A204.1 (cell line): ENCODE measurements around the gene BARX1.

Experiments used
- FAIRE-seq: peaks from 2 replicates; lab custom pipeline; 2012; peaks lifted over from hg19 to GRCh38; lab: Jason Lieb, UNC

Gene BARX1

GRCh38 chr9:93917121-93917853 is 37.9 kb downstream of the BARX1 start:
- no peak for FAIRE-seq

- no peak for FAIRE-seq
Observed at GRCh38 chr9:93916358-93916757, 38.8 kb downstream of the BARX1 start.

- FAIRE-seq, result no peak
Observed at GRCh38 chr9:93911801-93912554, 43.2 kb downstream of the BARX1 start.

GRCh38 chr9:93911136-93911745 is 43.9 kb downstream of the BARX1 start:
- FAIRE-seq, result no peak

- no peak for FAIRE-seq
Observed at GRCh38 chr9:93910598-93910997, 44.6 kb downstream of the BARX1 start.

GRCh38 chr9:93910196-93910595 is 45.0 kb downstream of the BARX1 start:
- no peak for FAIRE-seq

GRCh38 chr9:93909242-93909616 is 45.9 kb downstream of the BARX1 start:
- no peak for FAIRE-seq

- no peak for FAIRE-seq
Observed at GRCh38 chr9:93908591-93909241, 46.4 kb downstream of the BARX1 start.

- FAIRE-seq, result no peak
Observed at GRCh38 chr9:93907551-93908199, 47.5 kb downstream of the BARX1 start.

GRCh38 chr9:93906195-93906880 is 48.8 kb downstream of the BARX1 start:
- no peak for FAIRE-seq

GRCh38 chr9:93905473-93906133 is 49.6 kb downstream of the BARX1 start:
- no peak for FAIRE-seq

- FAIRE-seq, result no peak
Observed at GRCh38 chr9:93904649-93905472, 50.3 kb downstream of the BARX1 start.

GRCh38 chr9:93903886-93904648 is 51.1 kb downstream of the BARX1 start:
- FAIRE-seq, result no peak

GRCh38 chr9:93902780-93903655 is 52.1 kb downstream of the BARX1 start:
- no peak for FAIRE-seq

- FAIRE-seq, result no peak
Observed at GRCh38 chr9:93902051-93902779, 52.9 kb downstream of the BARX1 start.
